ENCODE measurements around the gene NDUFB4. TPM values are rescaled to one million over a fixed set of nuclear protein-coding genes. Genes with fewer than 3 reads are reported as not detected.
"Not testable (repeated sequence)": the region's sequence is repeated elsewhere in the genome, so short reads cannot be mapped to it uniquely, and the experiment has no call there.

Gene NDUFB4
- total and polyA plus RNA-seq, 2 experiments from 2014 or later = 105 to 250 TPM

- TF ChIP-seq EZH2 (IDR thresholded peaks at IDR 0.05; ENCODE audit: insufficient read depth, poor library complexity, severe bottlenecking) (no peak), EZH2phosphoT487 (IDR thresholded peaks at IDR 0.05; ENCODE audit: insufficient read depth, low read depth) (no peak)
- Histone ChIP-seq H3K27me3 (replicated peaks; ENCODE audit: insufficient read depth) (no peaks in the 10 kb centered on the region), H3K4me3 (no peak overlapping the region), H3K9ac (no peak overlapping the region), H3K27ac (no peak overlapping the region), H3F3A (ENCODE audit: insufficient read depth) (no peaks in the 10 kb centered on the region), H3K4me1 (ENCODE audit: insufficient read depth) (peaks cover 5% of the 10 kb centered on the region; the same call in 1 of the 2 replicates), H3K9me2 (ENCODE audit: insufficient read depth) (no peaks in the 10 kb centered on the region), H3K9me3 (ENCODE audit: low read depth) (no peaks in the 10 kb centered on the region), H2AFZ (no peak overlapping the region), H3K79me2 (ENCODE audit: insufficient read depth) (no peaks in the 10 kb centered on the region), H3K4me2 (ENCODE audit: unreplicated experiment) (no peak overlapping the region), H3K36me3 (ENCODE audit: low read depth) (no peaks in the 10 kb centered on the region), H4K20me1 (ENCODE audit: insufficient read depth) (no peaks in the 10 kb centered on the region)
- WGBS, 2 experiments (ENCODE audit: low coverage in 1 of 2, low lambda C conversion rate in 2 of 2, missing lambda C conversion rate in 2 of 2) = 66 to 67% methylated on average over 2 of the region's 2 CpGs
- DNase-seq = no peak
- in situ Hi-C loops (cut with MboI) = no loop called here
These were observed 40.8 kb downstream of the NDUFB4 start for GRCh38 chr3:120636795-120637401.

GRCh38 chr3:120637851-120638559 is 41.9 kb downstream of the NDUFB4 start:
- H2AFZ ChIP-seq = peak overlapping the region; percentile 35; the same call in 1 of the 2 replicates
- H3K9ac ChIP-seq = no peak overlapping the region
- H3K4me3 ChIP-seq = no peak overlapping the region
- no peaks in the 10 kb centered on the region for H4K20me1 ChIP-seq (ENCODE audit: insufficient read depth)
- TF ChIP-seq EZH2phosphoT487 (IDR thresholded peaks at IDR 0.05; ENCODE audit: insufficient read depth, low read depth) (no peak), EZH2 (IDR thresholded peaks at IDR 0.05; ENCODE audit: insufficient read depth, poor library complexity, severe bottlenecking) (no peak)
- H3K9me3 ChIP-seq (ENCODE audit: low read depth) = no peaks in the 10 kb centered on the region
- in situ Hi-C loops (cut with MboI) = no loop called here
- no peak overlapping the region for H3K27ac ChIP-seq
- H3K79me2 ChIP-seq (ENCODE audit: insufficient read depth) = no peaks in the 10 kb centered on the region
- no peaks in the 10 kb centered on the region for H3K9me2 ChIP-seq (ENCODE audit: insufficient read depth)
- DNase-seq = peak; percentile 26
- H3K36me3 ChIP-seq (ENCODE audit: low read depth) = no peaks in the 10 kb centered on the region
- H3K27me3 ChIP-seq (replicated peaks; ENCODE audit: insufficient read depth) = no peaks in the 10 kb centered on the region
- H3K4me2 ChIP-seq (ENCODE audit: unreplicated experiment) = no peak overlapping the region
- no peaks in the 10 kb centered on the region for H3F3A ChIP-seq (ENCODE audit: insufficient read depth)
- WGBS, 2 experiments (ENCODE audit: low coverage in 1 of 2, low lambda C conversion rate in 2 of 2, missing lambda C conversion rate in 2 of 2) = 58 to 62% methylated on average over 6 of the region's 6 CpGs
- peaks cover 15% of the 10 kb centered on the region for H3K4me1 ChIP-seq (ENCODE audit: insufficient read depth)

- H3K27me3 ChIP-seq (replicated peaks; ENCODE audit: insufficient read depth); H4K20me1 ChIP-seq (ENCODE audit: insufficient read depth); H2AFZ ChIP-seq; H3K27ac ChIP-seq; H3F3A ChIP-seq (ENCODE audit: insufficient read depth); H3K4me3 ChIP-seq; in situ Hi-C loops (cut with MboI); H3K4me2 ChIP-seq (ENCODE audit: unreplicated experiment); H3K36me3 ChIP-seq (ENCODE audit: low read depth); H3K9ac ChIP-seq; DNase-seq; H3K9me2 ChIP-seq (ENCODE audit: insufficient read depth); H3K9me3 ChIP-seq (ENCODE audit: low read depth); H3K79me2 ChIP-seq (ENCODE audit: insufficient read depth): not testable (repeated sequence)
- H3K4me1 ChIP-seq (ENCODE audit: insufficient read depth) = peaks cover 15% of the 10 kb centered on the region
- WGBS, 2 experiments (ENCODE audit: low coverage in 1 of 2, low lambda C conversion rate in 2 of 2, missing lambda C conversion rate in 2 of 2) = 86 to 87% methylated on average over 4 of the region's 4 CpGs
These were observed 42.7 kb downstream of the NDUFB4 start for GRCh38 chr3:120638820-120639219.

- Histone ChIP-seq H3K9ac (no peak overlapping the region), H2AFZ (no peak overlapping the region), H3K27ac (no peak overlapping the region), H3F3A (ENCODE audit: insufficient read depth) (peaks cover under 1% of the 10 kb centered on the region; the same call in 1 of the 2 replicates), H3K9me3 (ENCODE audit: low read depth) (no peaks in the 10 kb centered on the region), H3K4me1 (ENCODE audit: insufficient read depth) (peaks cover 18% of the 10 kb centered on the region), H3K36me3 (ENCODE audit: low read depth) (no peaks in the 10 kb centered on the region), H3K79me2 (ENCODE audit: insufficient read depth) (no peaks in the 10 kb centered on the region), H3K4me3 (no peak overlapping the region), H3K27me3 (replicated peaks; ENCODE audit: insufficient read depth) (no peaks in the 10 kb centered on the region), H3K9me2 (ENCODE audit: insufficient read depth) (no peaks in the 10 kb centered on the region), H3K4me2 (ENCODE audit: unreplicated experiment) (no peak overlapping the region), H4K20me1 (ENCODE audit: insufficient read depth) (no peaks in the 10 kb centered on the region)
- no peak for DNase-seq
- TF ChIP-seq EZH2phosphoT487 (IDR thresholded peaks at IDR 0.05; ENCODE audit: insufficient read depth, low read depth) (no peak), EZH2 (IDR thresholded peaks at IDR 0.05; ENCODE audit: insufficient read depth, poor library complexity, severe bottlenecking) (no peak)
- in situ Hi-C loops (cut with MboI) = no loop called here
- 53 to 56% methylated on average over 1 of the region's 1 CpG for WGBS, 2 experiments (ENCODE audit: low coverage in 1 of 2, low lambda C conversion rate in 2 of 2, missing lambda C conversion rate in 2 of 2)
These were observed 44.1 kb downstream of the NDUFB4 start for GRCh38 chr3:120640231-120640630.

All from GM23248 (cell line).